ENCODE measurements around the gene EFCAB13.
"Not testable (repeated sequence)": the region's sequence is repeated elsewhere in the genome, so short reads cannot be mapped to it uniquely, and the experiment has no call there.

EFCAB13 gene

GRCh38 chr17:47324224-47325020 lies 667 bp downstream of the EFCAB13 start:
- peak in 1 of 2 donors; percentile 20 for DNase-seq (ENCODE audit: low read depth in 2 of 2)

- no peak for DNase-seq (ENCODE audit: low read depth in 2 of 2)
Observed at GRCh38 chr17:47325176-47325575, 1.4 kb downstream of the EFCAB13 start.

- DNase-seq (ENCODE audit: low read depth in 2 of 2), result no peak
Observed at GRCh38 chr17:47330548-47330947, 6.8 kb downstream of the EFCAB13 start.

GRCh38 chr17:47332287-47332686 lies 8.5 kb downstream of the EFCAB13 start:
- no peak for DNase-seq (ENCODE audit: low read depth in 2 of 2)

- no peak for DNase-seq (ENCODE audit: low read depth in 2 of 2)
Observed at GRCh38 chr17:47335101-47335936, 11.6 kb downstream of the EFCAB13 start.

- no peak for DNase-seq (ENCODE audit: low read depth in 2 of 2)
Observed at GRCh38 chr17:47338026-47338425, 14.3 kb downstream of the EFCAB13 start.

- no peak for DNase-seq (ENCODE audit: low read depth in 2 of 2)
Observed at GRCh38 chr17:47352848-47353247, 29.1 kb downstream of the EFCAB13 start.

GRCh38 chr17:47358652-47359051 lies 34.9 kb downstream of the EFCAB13 start:
- no peak for DNase-seq (ENCODE audit: low read depth in 2 of 2)

GRCh38 chr17:47363171-47363570 lies 39.4 kb downstream of the EFCAB13 start:
- no peak for DNase-seq (ENCODE audit: low read depth in 2 of 2)

GRCh38 chr17:47367257-47367656 lies 43.5 kb downstream of the EFCAB13 start:
- no peak for DNase-seq (ENCODE audit: low read depth in 2 of 2)

- DNase-seq (ENCODE audit: low read depth in 2 of 2), result no peak
Observed at GRCh38 chr17:47368262-47368661, 44.5 kb downstream of the EFCAB13 start.

GRCh38 chr17:47370899-47371298 lies 47.1 kb downstream of the EFCAB13 start:
- DNase-seq (ENCODE audit: low read depth in 2 of 2), result not testable (repeated sequence)

- DNase-seq (ENCODE audit: low read depth in 2 of 2), result no peak
Observed at GRCh38 chr17:47373002-47373401, 49.2 kb downstream of the EFCAB13 start.

- DNase-seq (ENCODE audit: low read depth in 2 of 2), result no peak
Observed at GRCh38 chr17:47376247-47376646, 52.5 kb downstream of the EFCAB13 start.

GRCh38 chr17:47388825-47389224 lies 65.1 kb downstream of the EFCAB13 start:
- DNase-seq (ENCODE audit: low read depth in 2 of 2), result no peak

- DNase-seq (ENCODE audit: low read depth in 2 of 2), result not testable (repeated sequence)
Observed at GRCh38 chr17:47397532-47398128, 73.9 kb downstream of the EFCAB13 start.

- DNase-seq (ENCODE audit: low read depth in 2 of 2), result no peak
Observed at GRCh38 chr17:47400333-47400732, 76.6 kb downstream of the EFCAB13 start.

GRCh38 chr17:47401100-47401499 lies 77.3 kb downstream of the EFCAB13 start:
- no peak for DNase-seq (ENCODE audit: low read depth in 2 of 2)

GRCh38 chr17:47404006-47404405 lies 80.3 kb downstream of the EFCAB13 start:
- DNase-seq (ENCODE audit: low read depth in 2 of 2), result no peak

- no peak for DNase-seq (ENCODE audit: low read depth in 2 of 2)
Observed at GRCh38 chr17:47404875-47405274, 81.1 kb downstream of the EFCAB13 start.

- no peak for DNase-seq (ENCODE audit: low read depth in 2 of 2)
Observed at GRCh38 chr17:47413872-47414271, 90.1 kb downstream of the EFCAB13 start.

- no peak for DNase-seq (ENCODE audit: low read depth in 2 of 2)
Observed at GRCh38 chr17:47414612-47415011, 90.9 kb downstream of the EFCAB13 start.
